RWPE1 (cell line): Measurements from ENCODE around the gene EPHA5.

Experiments
- CTCF ChIA-PET: fragments of 350-600 bp; sonication (Branson Sonifier 250); formaldehyde crosslinking; extraction: SDS; loops from one replicate; lab custom pipeline; 2021; lab: Yijun Ruan, JAX
- POLR2A ChIA-PET: fragments of 400-600 bp; formaldehyde crosslinking; extraction: SDS; loops from one replicate; lab custom pipeline; 2020; ENCODE audit warnings: antibody characterized with exemption; ENCODE audit not compliant: low non-redundant PET; lab: Yijun Ruan, JAX
- DNase-seq: peaks from one replicate; pipeline ENCODE4 v3.0.0; 2012; ENCODE audit warnings: low spot score
- H3K27ac ChIP-seq: fragments of 450-650 bp; 2 replicates; pipeline ENCODE4 v1.5.1; 2017
- TF ChIP-seq, protein P1 (sequence below): fragments of 450-650 bp; conservative IDR thresholded peaks from 2 replicates; pipeline ENCODE4 v1.5.1; 2017; ENCODE audit warnings: low read depth, mild to moderate bottlenecking

Gene EPHA5

GRCh38 chr4:65472531-65472930 is 197.8 kb downstream of the EPHA5 start:
- no peak for DNase-seq
- CTCF ChIA-PET: no interaction called here
- TF ChIP-seq, protein P1, sequence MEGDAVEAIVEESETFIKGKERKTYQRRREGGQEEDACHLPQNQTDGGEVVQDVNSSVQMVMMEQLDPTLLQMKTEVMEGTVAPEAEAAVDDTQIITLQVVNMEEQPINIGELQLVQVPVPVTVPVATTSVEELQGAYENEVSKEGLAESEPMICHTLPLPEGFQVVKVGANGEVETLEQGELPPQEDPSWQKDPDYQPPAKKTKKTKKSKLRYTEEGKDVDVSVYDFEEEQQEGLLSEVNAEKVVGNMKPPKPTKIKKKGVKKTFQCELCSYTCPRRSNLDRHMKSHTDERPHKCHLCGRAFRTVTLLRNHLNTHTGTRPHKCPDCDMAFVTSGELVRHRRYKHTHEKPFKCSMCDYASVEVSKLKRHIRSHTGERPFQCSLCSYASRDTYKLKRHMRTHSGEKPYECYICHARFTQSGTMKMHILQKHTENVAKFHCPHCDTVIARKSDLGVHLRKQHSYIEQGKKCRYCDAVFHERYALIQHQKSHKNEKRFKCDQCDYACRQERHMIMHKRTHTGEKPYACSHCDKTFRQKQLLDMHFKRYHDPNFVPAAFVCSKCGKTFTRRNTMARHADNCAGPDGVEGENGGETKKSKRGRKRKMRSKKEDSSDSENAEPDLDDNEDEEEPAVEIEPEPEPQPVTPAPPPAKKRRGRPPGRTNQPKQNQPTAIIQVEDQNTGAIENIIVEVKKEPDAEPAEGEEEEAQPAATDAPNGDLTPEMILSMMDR: no peak
- H3K27ac ChIP-seq: no peak overlapping the region
- POLR2A ChIA-PET: no interaction called here

- peak; percentile 34 for DNase-seq
- CTCF ChIA-PET: no interaction called here
- POLR2A ChIA-PET: no interaction called here
- H3K27ac ChIP-seq: no peak overlapping the region
- TF ChIP-seq, protein P1: no peak
Measured at GRCh38 chr4:65467068-65467680, 203.1 kb downstream of the EPHA5 start.

DNA sequence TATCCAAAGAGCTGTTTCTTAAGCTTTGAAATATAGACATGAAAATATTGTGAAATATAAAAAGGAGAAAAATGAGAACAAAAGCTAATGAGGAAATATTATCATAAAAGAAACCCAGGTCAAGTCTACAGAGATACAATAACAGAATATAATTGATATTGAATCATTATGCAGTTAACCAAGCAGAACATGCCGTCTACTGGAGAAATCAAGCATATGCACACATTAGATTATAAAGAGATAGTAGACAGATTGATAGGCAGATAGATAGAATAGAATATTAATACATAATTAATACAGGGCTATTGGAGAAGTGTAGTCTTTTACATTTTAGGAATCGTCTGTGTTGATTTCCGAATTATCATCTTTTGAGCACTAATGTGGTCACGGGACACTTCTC is 208.5 kb downstream of the EPHA5 start:
- H3K27ac ChIP-seq: no peak overlapping the region
- ChIA-PET CTCF (no interaction called here), POLR2A (no interaction called here)
- DNase-seq: no peak
- TF ChIP-seq, protein P1: no peak

- DNase-seq: no peak
- CTCF ChIA-PET: no interaction called here
- TF ChIP-seq, protein P1: no peak
- POLR2A ChIA-PET: no interaction called here
- no peak overlapping the region for H3K27ac ChIP-seq
Measured at GRCh38 chr4:65457011-65457410, 213.3 kb downstream of the EPHA5 start.

DNA sequence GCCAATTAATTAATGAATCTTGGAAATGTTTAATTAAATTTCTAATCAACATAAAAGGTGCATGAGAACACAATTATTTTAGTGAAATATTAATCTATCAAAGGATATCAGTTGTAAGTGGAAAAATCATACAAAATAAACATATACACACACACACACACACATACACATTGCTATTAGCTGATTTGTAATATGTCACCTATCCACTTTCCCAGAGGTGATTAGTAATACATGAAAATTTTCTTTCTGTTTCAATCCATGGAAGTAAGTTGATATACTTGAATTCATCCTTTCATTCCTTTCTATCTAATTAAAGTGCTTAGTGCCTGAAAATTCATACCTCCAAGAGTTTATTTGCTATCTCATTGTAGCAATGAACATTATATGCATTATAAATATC is 213.7 kb downstream of the EPHA5 start:
- ChIA-PET CTCF (no interaction called here), POLR2A (no interaction called here)
- TF ChIP-seq, protein P1: no peak

DNA sequence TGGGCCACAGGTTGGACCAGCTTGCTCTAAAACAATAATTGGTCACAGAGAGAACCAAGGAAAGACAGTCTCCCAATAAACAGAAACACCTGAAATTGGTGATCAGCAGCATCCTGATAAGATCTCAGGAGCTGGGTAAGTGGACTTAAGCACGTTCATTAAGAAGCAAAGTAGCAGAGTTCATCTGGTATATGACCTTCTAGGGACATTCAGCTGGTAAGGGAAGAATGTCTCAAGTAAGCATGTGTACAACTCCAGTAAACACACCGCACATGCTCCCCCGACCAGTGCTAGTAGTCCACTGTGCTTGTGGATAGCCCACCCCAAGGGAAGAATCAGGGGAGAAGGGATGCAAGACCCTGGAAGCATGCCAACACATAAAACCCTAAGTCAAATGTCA is 216.9 kb downstream of the EPHA5 start:
- TF ChIP-seq, protein P1: no peak
- POLR2A ChIA-PET: no interaction called here
- CTCF ChIA-PET: interaction anchor here (0.6 kb wide), 1 partner anchor 1994 kb away, joined by 4 read pairs; no protein-coding TSS in a partner anchor
- H3K27ac ChIP-seq: no peak overlapping the region
- no peak for DNase-seq

More for the DNA sequence above, 213.7 kb downstream of the EPHA5 start:
- DNase-seq: no peak
- H3K27ac ChIP-seq: no peak overlapping the region
